ENCODE results near the gene NBAS.

NBAS gene

GRCh38 chr2:15155959-15156574, 405.1 kb downstream of the NBAS start:
- no peak for DNase-seq

GRCh38 chr2:15154297-15154696, 406.8 kb downstream of the NBAS start:
- no peak for DNase-seq

- DNase-seq = no peak
Observed at GRCh38 chr2:15152382-15152781, 408.8 kb downstream of the NBAS start.

- DNase-seq = no peak
Observed at GRCh38 chr2:15149063-15149462, 412.1 kb downstream of the NBAS start.

GRCh38 chr2:15147591-15147990, 413.5 kb downstream of the NBAS start:
- no peak for DNase-seq

GRCh38 chr2:15146960-15147359, 414.2 kb downstream of the NBAS start:
- no peak for DNase-seq

- DNase-seq = no peak
Observed at GRCh38 chr2:15145919-15146318, 415.2 kb downstream of the NBAS start.

GRCh38 chr2:15145046-15145817, 415.9 kb downstream of the NBAS start:
- DNase-seq = no peak

GRCh38 chr2:15142069-15142689, 419.0 kb downstream of the NBAS start:
- DNase-seq = no peak

- no peak for DNase-seq
Observed at GRCh38 chr2:15141211-15141610, 419.9 kb downstream of the NBAS start.

GRCh38 chr2:15136639-15137038, 424.5 kb downstream of the NBAS start:
- DNase-seq = no peak

- no peak for DNase-seq
Observed at GRCh38 chr2:15134957-15135356, 426.2 kb downstream of the NBAS start.

- DNase-seq = no peak
Observed at GRCh38 chr2:15133461-15133860, 427.7 kb downstream of the NBAS start.

GRCh38 chr2:15128846-15129245, 432.3 kb downstream of the NBAS start:
- no peak for DNase-seq

GRCh38 chr2:15127876-15128275, 433.3 kb downstream of the NBAS start:
- DNase-seq = no peak

- no peak for DNase-seq
Observed at GRCh38 chr2:15127301-15127700, 433.8 kb downstream of the NBAS start.

- no peak for DNase-seq
Observed at GRCh38 chr2:15126373-15126772, 434.8 kb downstream of the NBAS start.

- DNase-seq = peak; percentile 3
Observed at GRCh38 chr2:15122915-15123314, 438.2 kb downstream of the NBAS start.

GRCh38 chr2:15120631-15121030, 440.5 kb downstream of the NBAS start:
- no peak for DNase-seq

- no peak for DNase-seq
Observed at GRCh38 chr2:15119722-15120175, 441.4 kb downstream of the NBAS start.

GRCh38 chr2:15117409-15118050, 443.6 kb downstream of the NBAS start:
- no peak for DNase-seq
